Hematopoietic multipotent progenitor cell treated with erythropoietin and hydrocortisone succinate and interleukin-3 and kit ligand, for 17 days (in vitro differentiated cells): ENCODE results near the gene PLAGL2.
"Not testable (repeated sequence)": the region's sequence is repeated elsewhere in the genome, so short reads cannot be mapped to it uniquely, and the experiment has no call there.

ENCODE experiments used
- DNase-seq: peaks from one replicate; pipeline ENCODE4 v3.0.0-alpha.2; 2015; ENCODE audit warnings: low spot score

The PLAGL2 gene, protein sequence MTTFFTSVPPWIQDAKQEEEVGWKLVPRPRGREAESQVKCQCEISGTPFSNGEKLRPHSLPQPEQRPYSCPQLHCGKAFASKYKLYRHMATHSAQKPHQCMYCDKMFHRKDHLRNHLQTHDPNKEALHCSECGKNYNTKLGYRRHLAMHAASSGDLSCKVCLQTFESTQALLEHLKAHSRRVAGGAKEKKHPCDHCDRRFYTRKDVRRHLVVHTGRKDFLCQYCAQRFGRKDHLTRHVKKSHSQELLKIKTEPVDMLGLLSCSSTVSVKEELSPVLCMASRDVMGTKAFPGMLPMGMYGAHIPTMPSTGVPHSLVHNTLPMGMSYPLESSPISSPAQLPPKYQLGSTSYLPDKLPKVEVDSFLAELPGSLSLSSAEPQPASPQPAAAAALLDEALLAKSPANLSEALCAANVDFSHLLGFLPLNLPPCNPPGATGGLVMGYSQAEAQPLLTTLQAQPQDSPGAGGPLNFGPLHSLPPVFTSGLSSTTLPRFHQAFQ

DNA sequence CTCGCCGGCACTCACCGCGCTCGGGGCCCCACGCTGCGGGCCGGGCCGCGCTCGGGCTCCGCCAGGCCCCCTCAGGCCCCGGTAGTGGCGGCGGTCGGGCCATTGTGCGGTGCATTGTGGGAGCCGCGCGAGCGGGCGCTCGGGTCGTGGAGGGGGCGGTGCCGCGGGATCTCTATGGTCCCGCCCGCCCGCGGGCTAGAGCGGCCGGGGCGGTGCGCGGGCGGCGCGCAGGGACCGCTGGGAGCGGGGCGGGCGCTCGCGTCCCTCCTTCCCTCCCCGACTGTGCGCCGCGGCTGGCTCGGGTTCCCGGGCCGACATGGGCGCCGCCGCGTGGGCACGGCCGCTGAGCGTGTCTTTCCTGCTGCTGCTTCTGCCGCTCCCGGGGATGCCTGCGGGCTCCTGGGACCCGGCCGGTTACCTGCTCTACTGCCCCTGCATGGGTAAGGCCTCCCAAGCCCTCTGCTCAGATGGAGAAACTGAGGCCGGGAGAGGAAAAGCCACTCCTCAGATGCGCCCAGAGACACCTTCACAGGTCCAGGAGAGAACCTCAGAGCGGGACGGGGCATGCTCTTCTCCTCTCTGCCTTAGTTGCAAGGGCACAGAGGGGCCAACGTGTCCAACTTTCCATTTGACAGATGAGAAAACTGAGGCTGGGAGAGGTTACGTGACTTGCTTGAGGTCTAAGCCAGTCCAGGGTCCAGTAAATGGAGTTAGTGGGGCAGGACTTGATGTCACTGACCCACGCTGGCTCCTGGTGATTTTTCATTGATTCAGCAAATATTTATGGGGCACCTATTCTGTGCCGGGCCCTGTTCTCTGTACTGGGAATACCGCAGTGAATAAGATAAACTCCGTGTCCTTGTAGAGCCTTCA, at the start of gene PLAGL2, which contains the start of gene POFUT1:
TSS of gene PLAGL2 (minus strand) at position 118 of the 873 bp plus-strand sequence. CDS start 5,565 bp downstream, outside the sequence.
TSS of gene POFUT1 (plus strand) at position 255 of the 873 bp plus-strand sequence. CDS start at position 317, 62 bp downstream.
- peak; percentile 89 for DNase-seq

DNA sequence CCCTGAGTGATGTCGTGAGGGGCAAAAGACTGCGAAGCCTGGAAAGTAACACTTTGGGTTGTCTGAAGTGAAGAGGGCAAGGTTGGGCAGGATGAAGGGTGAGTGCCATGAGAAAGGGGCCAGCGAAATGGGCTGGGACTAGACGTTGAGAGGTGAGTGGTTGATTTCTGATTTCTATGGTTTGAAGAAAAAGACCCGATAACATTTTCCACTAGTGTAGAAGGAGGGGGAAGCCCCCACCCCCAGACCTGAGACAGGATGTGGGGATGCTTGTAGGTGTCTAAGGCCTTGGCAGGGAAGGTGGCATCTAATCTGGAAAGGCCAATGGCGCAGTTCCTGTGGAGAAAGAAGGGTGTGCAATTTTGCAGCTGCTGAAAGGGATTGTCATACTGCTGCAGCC, 44.6 kb upstream of the PLAGL2 start:
- DNase-seq, result no peak

DNA sequence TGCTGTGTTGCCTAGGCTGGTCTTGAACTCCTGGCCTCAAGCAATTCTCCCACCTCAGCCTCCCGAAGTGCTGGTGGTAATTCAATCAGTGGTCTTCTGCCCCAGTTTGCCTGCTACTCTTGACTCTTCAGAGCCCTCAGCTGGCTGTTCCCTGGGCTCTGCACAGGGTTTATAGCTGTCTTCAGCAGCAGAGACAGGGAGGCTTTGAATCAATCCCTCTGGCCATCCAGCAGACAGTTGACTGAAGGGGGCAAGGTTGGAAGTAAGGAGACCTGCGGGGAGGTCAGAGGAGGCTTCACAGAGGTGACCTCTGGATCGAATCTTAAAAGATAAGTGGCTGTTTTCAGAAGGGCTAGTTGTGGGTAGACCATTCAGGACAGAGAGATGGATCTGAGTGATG, 43.9 kb upstream of the PLAGL2 start:
- no peak for DNase-seq

- DNase-seq, result no peak
Observed at GRCh38 chr20:32249030-32249738, 41.6 kb upstream of the PLAGL2 start.

- no peak for DNase-seq
Observed at GRCh38 chr20:32248043-32248442, 40.5 kb upstream of the PLAGL2 start.

GRCh38 chr20:32246208-32246607, 38.7 kb upstream of the PLAGL2 start:
- not testable (repeated sequence) for DNase-seq

DNA sequence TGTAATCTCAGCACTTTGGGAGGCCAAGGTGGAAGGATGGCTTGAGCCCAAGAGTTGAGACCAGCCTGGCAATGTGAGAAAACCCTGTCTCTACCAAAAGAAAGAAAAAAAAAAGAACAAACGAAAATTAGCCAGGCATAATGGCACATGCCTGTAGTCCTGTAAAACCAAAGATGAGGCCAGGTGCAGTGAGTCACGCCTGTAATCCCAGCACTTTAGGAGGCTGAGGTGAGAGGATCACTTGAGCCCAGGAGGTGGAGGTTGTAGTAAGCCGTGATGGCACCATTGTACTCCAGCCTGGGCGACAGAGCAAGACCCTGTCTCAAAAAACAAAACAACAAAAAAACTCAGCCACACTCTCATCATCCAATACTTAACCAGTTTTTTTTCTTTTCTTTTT, 37.4 kb upstream of the PLAGL2 start:
- no peak for DNase-seq

- DNase-seq, result no peak
Observed at GRCh38 chr20:32244150-32244823, 36.7 kb upstream of the PLAGL2 start.

- no peak for DNase-seq
Observed at GRCh38 chr20:32241807-32242206, 34.3 kb upstream of the PLAGL2 start.

DNA sequence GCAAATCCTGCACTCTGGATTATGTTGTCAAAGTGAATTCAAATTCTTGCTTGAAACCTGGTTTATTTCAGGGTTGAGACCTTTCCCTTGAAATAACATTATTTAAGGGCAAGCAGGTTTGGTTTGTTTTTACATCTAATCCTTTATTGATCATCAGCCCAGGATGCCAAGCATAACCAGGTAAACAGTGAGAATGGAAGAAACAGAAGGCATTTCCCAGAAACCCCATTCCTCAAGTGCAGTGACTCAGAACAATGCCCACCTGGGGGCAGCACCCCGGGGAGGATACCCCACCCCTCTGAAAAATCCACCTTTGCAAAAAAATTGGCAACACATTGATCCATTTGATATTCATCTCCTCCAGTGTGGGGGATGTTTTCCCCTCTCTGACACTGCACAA, 32.7 kb upstream of the PLAGL2 start:
- DNase-seq, result no peak

DNA sequence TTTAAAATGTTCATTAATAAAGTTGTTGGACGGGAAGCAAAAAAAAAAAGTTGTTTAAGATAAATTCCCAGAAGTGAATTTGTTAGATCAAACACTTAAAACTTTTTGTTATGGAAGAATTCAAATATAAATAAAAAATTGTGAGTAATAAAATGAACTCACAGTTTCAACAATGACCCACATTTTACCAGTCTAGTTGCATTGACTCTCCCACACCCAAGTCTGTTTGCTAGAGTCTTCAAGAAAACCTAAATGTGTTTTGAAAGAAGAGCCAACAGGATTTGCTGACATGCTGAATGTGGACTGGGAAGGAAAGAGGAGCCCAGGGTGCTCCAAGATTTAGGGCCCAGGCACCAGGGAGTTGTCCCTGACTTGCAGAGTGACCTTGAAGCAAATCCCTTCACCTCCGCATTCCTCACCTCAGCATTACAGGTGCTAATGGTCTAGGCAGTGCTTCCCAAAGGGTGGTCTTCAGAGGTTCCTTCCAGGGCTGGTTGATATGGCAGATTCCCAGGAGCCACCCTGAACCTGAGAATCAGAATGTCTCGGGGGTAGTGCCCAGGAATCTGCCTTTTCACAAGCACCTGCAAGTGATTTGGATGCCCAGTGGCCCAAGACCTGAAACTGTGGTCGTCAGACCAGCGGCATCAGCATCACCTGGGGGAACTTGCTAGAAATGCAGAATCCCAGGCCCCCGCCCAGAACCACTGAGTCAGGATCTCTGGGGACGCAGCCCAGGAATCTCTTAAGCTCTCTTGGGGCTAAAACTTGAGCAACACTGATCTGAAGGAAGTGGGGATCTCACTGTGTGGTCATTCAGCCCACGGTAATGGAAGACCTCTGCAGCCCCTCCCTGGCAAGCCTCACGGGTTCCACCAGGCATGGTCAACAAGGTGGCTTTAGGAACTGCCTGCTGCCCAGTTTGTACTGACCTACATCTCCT, 31.2 kb upstream of the PLAGL2 start:
- DNase-seq, result no peak

DNA sequence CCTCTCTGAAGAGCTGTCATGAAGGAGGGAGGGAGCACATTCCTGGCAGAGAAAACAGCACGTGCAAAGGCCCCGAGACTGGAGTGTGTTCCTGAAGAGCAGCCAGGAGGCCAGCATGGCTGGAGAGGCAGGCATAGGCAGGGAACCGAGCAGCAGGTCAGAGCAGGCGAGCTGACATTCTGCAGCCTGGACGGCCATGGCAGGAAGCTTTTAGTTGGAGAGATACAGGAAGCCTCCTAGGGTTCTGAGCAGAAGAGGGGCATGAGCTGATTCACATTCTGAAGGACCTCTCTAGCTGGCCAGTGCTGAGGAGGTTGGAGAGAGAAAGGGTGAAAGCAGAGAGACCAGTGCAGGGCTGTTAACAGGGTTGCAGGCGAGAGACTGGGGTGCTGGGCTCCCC, 29.9 kb upstream of the PLAGL2 start:
- no peak for DNase-seq

DNA sequence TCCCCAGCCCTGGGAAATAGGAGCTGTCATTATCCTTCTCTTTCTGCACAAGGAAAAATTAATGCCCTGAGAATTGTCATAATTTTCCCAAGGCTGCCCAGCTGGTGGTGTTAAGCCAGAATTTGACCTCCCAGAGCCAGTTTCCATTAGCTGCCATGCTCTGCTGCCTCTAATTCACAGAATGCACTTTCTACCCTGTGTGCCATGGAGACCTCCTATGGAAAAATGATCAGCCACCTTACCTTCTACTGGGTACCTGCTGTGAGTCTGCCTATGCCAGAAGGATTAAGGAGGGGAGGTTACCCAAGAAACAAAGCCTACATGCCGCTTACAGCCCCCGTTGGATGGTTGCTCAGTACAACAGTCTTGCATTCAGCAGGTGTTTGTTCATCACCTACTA, 29.3 kb upstream of the PLAGL2 start:
- no peak for DNase-seq

DNA sequence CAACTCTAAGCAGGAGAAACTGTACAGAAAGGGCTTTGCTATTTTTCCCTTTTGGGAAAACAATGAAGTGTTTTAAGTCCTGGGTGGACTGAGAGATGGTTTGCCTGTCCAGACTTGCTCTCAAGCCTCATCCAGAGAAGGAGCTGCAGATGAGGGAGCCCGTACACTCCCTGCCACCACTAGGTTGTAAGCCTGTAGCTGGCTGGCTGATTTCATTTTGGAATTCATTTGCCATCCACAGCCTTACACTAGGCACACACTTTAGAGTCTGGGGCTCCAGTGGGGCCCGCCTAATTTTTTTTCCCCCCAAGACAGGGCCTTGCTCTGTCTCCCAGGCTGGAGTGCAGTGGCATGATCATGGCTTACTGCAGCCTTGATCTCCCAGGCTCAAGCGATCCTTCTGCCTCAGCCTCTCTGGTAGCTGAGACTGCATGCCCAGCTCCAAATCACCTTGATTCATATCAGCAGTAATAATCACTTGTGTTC, 28.5 kb upstream of the PLAGL2 start:
- DNase-seq, result no peak

DNA sequence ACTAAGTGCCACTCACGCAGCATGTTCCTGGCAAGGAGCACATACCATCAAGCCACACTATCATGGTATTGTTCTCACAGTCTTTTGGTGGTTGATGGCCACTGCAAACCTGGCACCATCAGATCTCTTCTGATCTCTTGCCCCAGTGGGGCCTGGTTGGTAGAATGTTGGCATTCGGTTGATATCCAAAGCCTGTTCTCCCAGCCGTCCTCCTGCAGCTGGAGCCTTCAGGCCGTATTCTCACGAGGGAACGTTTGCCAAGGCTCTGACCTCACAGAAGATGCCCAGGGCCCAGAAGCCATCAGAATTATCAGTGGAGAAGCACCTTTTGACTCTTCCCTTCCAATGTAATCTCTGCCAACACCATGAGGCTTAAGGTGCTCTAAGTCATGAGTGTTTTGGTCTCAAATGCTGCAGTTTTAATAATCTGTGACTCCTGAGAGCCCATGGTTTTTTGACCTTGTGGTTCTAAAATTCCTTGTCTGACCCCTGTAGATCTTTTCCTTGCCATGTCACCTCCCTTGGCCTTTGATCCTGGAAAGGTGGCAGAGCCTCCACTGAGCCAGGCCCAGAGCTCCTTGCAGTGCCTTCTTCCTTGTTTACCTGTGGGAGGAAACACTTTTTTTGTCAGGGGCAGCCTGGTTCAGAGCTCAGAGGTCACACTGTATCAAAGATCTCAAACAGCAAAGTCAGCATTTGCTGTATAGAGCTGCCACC, 27.9 kb upstream of the PLAGL2 start:
- no peak for DNase-seq

GRCh38 chr20:32234135-32234808, 26.7 kb upstream of the PLAGL2 start:
- no peak for DNase-seq

GRCh38 chr20:32233286-32233685, 25.7 kb upstream of the PLAGL2 start:
- no peak for DNase-seq

GRCh38 chr20:32232326-32232886, 24.9 kb upstream of the PLAGL2 start:
- no peak for DNase-seq

DNA sequence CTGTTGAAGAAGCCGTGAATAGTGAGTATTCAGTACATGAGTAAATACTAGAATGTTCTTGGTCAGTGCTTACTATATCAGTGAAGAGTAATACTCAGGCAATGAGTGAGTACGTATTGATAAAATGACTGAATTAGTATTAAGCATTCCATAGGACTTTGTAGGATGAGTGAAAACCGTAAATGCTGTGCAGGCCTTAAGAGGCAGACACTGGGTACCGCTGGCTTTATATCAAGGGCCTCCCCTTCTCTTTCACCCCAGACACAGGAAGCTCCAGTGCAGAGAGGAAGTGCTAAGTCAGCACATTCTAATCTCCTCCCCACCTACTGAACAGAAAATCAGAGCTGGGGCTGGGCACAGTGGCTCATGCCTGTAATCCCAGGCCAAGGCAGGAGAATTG, 24.3 kb upstream of the PLAGL2 start:
- DNase-seq, result no peak
